K562 (cell line): ENCODE measurements around the gene NIPBL. TPM values are rescaled to one million over a fixed set of nuclear protein-coding genes. Genes with fewer than 3 reads are reported as not detected.
A peak's percentile ranks its signal among the peaks of the same experiment; 100 is the strongest.

Experiments used
- ARID2 ChIP-seq: fragments of 450-650 bp; IDR thresholded peaks from 2 replicates; pipeline ENCODE4 v1.6.1; 2017; ENCODE audit warnings: antibody characterized with exemption, mild to moderate bottlenecking
- CBX3 ChIP-seq, 2 experiments: IDR thresholded peaks; 1 replicate in 1 of 2; 2 replicates in 1 of 2; pipeline ENCODE4 v1.6.1; 2012; ENCODE audit warnings: inconsistent platforms in 2 of 2, low read length in 2 of 2, borderline replicate concordance in 1 of 2, control low read depth in 1 of 2
- CEBPB ChIP-seq: fragments of 450-650 bp; IDR thresholded peaks from 2 replicates; pipeline ENCODE4 v1.6.1; 2016; ENCODE audit warnings: missing genetic modification characterization, missing compliant biosample characterization
- CHD1 ChIP-seq: fragments of 200-600 bp; sonication (generic); IDR thresholded peaks from one replicate; pipeline ENCODE4 v1.6.1; 2012; ENCODE audit warnings: mild to moderate bottlenecking, moderate library complexity, low read length, inconsistent platforms
- ESRRB ChIP-seq: fragments of 250-450 bp; sonication (Bioruptor Pico); IDR thresholded peaks from 2 replicates; pipeline ENCODE4 v1.5.0; 2020; ENCODE audit warnings: mild to moderate bottlenecking, moderate library complexity, borderline replicate concordance
- FOXA1 ChIP-seq: fragments of 450-650 bp; IDR thresholded peaks from 2 replicates; pipeline ENCODE4 v1.6.1; 2016; ENCODE audit warnings: mild to moderate bottlenecking, borderline replicate concordance
- FOXK1 ChIP-seq: sonication (generic); formaldehyde crosslinking; IDR thresholded peaks from 2 replicates; pipeline ENCODE4 v1.8.0; 2022; ENCODE audit warnings: missing genetic modification reagents, mild to moderate bottlenecking, borderline replicate concordance
- HOXB6 ChIP-seq: fragments of 250-450 bp; sonication (Bioruptor Pico); IDR thresholded peaks from 2 replicates; pipeline ENCODE4 v1.5.1; 2022; ENCODE audit warnings: mild to moderate bottlenecking, borderline replicate concordance
- KAT2B ChIP-seq: IDR thresholded peaks from one replicate; pipeline ENCODE4 v1.6.1; 2012; ENCODE audit warnings: low read depth, mild to moderate bottlenecking, control low read depth, inconsistent platforms, low read length, moderate library complexity
- KDM5B ChIP-seq: fragments of 200-600 bp; sonication (generic); IDR thresholded peaks from 2 replicates; pipeline ENCODE4 v1.6.1; 2012; ENCODE audit warnings: low read depth, mild to moderate bottlenecking, moderate library complexity, low read length, control low read depth, inconsistent platforms; ENCODE audit not compliant: insufficient replicate concordance
- POLR3G ChIP-seq: IDR thresholded peaks from 2 replicates; pipeline ENCODE4 v1.6.1; 2011; ENCODE audit not compliant: insufficient read length, insufficient replicate concordance; ENCODE audit errors: extremely low read depth
- SMAD2 ChIP-seq: fragments of 150-350 bp; IDR thresholded peaks from 2 replicates; pipeline ENCODE4 v1.6.1; 2014; ENCODE audit warnings: low read depth, mild to moderate bottlenecking, low read length
- YBX1 ChIP-seq: fragments of 450-650 bp; IDR thresholded peaks from 2 replicates; pipeline ENCODE4 v1.7.1; 2016; ENCODE audit warnings: mild to moderate bottlenecking
- ZFP36 ChIP-seq: fragments of 150-350 bp; IDR thresholded peaks from 2 replicates; pipeline ENCODE4 v1.6.1; 2018; ENCODE audit warnings: low read length, low read depth; ENCODE audit not compliant: partially characterized antibody
- ZNF354B ChIP-seq: fragments of 250-450 bp; sonication (Bioruptor Pico); IDR thresholded peaks from 2 replicates; pipeline ENCODE4 v1.4.0; 2020
- ZNF445 ChIP-seq: fragments of 250-450 bp; sonication (Bioruptor Pico); IDR thresholded peaks from 2 replicates; pipeline ENCODE4 v1.4.0; 2020; ENCODE audit warnings: low read depth, mild to moderate bottlenecking, moderate library complexity
- polyA plus RNA-seq, 8 experiments: library from polyadenylated mRNA; depleted of rRNA in 4 of 8; stranded (reverse) in 5 of 8; unstranded in 3 of 8; fragments of >200 nt; fragmentation: Nextera tagmentation in 2 of 8; fragmentation: Illumina TruSeq in 1 of 8; extraction: Ambion mirVana in 2 of 8; extraction: Trizol in 1 of 8; gene quantifications; 2 replicates each; pipeline versions ENCODE4 v1.2.1 to v1.2.3, GENCODE V29; 2011 to 2014; ENCODE audit warnings: inconsistent platforms in 1 of 8, missing spikeins in 1 of 8
- total RNA-seq, 7 experiments: library from RNA; depleted of rRNA in 6 of 7; stranded (reverse); fragments of >200 nt in 6 of 7; fragmentation: Illumina TruSeq in 2 of 7; extraction: Trizol in 2 of 7; gene quantifications; 2 replicates each; pipeline versions ENCODE4 v1.2.1 to v1.2.3, GENCODE V29; 2011 to 2021; ENCODE audit warnings: low replicate concordance in 1 of 7
- TF ChIP-seq, protein P1 (sequence below): fragments of 450-650 bp; IDR thresholded peaks from 2 replicates; pipeline ENCODE4 v1.7.0; 2016; ENCODE audit warnings: borderline replicate concordance
- TF ChIP-seq, protein P2 (sequence below): IDR thresholded peaks from 2 replicates; pipeline ENCODE4 v1.6.1; 2016; ENCODE audit warnings: missing genetic modification characterization, missing compliant biosample characterization
- TF ChIP-seq, protein P3 (sequence below): sonication (generic); formaldehyde crosslinking; IDR thresholded peaks from 2 replicates; pipeline ENCODE4 v1.8.1; 2022; ENCODE audit warnings: missing genetic modification reagents
- TF ChIP-seq, protein P4 (sequence below), 2 experiments: fragments of 450-650 bp in 1 of 2; IDR thresholded peaks; 2 replicates each; pipeline ENCODE4 v1.6.1; 2011 to 2017; ENCODE audit warnings: low read depth in 2 of 2, antibody characterized with exemption in 1 of 2, borderline replicate concordance in 1 of 2, low read length in 1 of 2, mild to moderate bottlenecking in 1 of 2, mixed read lengths in 1 of 2; ENCODE audit not compliant: control insufficient read depth in 1 of 2

Gene NIPBL
- total and polyA plus RNA-seq, 9 of the 15 experiments (the other 6 are each of a cell fraction or from before 2014, with no cell fraction given): 12.9 to 56.7 (median 38.9) TPM

DNA sequence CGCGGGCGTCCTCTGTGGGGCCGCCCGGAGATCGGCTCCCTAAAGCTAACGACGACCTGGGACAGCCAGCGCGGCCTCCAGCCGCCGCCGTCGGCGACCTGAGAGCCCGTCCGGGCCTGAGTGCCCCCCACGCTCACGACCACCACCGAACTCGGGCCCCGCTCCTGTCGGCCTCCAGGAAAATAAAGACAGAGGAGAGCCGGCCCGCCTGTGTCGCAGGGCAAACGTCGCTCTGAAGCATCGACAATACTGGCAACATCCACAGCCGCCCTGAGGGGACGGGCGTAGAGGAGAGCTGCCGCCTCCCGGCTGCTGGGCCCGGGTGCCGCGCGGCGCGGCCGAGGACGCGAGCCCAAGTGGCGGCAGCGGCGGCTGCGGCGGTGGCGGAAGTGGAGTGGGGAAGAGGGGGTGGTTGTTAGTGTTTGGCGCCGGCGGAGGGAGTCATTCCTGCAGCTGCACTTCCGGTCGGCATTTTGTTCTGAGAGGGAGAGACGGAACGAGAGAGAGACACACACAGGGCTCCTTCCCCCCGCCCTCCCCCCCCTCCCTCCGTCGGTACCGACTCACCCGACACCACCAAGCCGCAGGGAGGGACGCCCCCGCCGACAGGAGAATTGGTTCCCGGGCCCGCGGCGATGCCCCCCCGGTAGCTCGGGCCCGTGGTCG lies at the start of gene NIPBL (continued):
- TF ChIP-seq, protein P1, sequence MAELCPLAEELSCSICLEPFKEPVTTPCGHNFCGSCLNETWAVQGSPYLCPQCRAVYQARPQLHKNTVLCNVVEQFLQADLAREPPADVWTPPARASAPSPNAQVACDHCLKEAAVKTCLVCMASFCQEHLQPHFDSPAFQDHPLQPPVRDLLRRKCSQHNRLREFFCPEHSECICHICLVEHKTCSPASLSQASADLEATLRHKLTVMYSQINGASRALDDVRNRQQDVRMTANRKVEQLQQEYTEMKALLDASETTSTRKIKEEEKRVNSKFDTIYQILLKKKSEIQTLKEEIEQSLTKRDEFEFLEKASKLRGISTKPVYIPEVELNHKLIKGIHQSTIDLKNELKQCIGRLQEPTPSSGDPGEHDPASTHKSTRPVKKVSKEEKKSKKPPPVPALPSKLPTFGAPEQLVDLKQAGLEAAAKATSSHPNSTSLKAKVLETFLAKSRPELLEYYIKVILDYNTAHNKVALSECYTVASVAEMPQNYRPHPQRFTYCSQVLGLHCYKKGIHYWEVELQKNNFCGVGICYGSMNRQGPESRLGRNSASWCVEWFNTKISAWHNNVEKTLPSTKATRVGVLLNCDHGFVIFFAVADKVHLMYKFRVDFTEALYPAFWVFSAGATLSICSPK: no peak
- TF ChIP-seq, protein P2, sequence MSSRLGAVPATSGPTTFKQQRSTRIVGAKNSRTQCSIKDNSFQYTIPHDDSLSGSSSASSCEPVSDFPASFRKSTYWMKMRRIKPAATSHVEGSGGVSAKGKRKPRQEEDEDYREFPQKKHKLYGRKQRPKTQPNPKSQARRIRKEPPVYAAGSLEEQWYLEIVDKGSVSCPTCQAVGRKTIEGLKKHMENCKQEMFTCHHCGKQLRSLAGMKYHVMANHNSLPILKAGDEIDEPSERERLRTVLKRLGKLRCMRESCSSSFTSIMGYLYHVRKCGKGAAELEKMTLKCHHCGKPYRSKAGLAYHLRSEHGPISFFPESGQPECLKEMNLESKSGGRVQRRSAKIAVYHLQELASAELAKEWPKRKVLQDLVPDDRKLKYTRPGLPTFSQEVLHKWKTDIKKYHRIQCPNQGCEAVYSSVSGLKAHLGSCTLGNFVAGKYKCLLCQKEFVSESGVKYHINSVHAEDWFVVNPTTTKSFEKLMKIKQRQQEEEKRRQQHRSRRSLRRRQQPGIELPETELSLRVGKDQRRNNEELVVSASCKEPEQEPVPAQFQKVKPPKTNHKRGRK (tag): no peak
- TF ChIP-seq ZNF354B (CRISPR knock-in tag): no peak
- TF ChIP-seq ARID2: no peak
- TF ChIP-seq CBX3 (IDR thresholded peaks at IDR 0.05; ENCODE audit: borderline replicate concordance in 1 of 2, low read length in 2 of 2): peak in 1 of 2 experiments; percentile 55; a peak in 2 of 3 replicates
- TF ChIP-seq, protein P3, sequence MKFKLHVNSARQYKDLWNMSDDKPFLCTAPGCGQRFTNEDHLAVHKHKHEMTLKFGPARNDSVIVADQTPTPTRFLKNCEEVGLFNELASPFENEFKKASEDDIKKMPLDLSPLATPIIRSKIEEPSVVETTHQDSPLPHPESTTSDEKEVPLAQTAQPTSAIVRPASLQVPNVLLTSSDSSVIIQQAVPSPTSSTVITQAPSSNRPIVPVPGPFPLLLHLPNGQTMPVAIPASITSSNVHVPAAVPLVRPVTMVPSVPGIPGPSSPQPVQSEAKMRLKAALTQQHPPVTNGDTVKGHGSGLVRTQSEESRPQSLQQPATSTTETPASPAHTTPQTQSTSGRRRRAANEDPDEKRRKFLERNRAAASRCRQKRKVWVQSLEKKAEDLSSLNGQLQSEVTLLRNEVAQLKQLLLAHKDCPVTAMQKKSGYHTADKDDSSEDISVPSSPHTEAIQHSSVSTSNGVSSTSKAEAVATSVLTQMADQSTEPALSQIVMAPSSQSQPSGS (CRISPR knock-in tag): no peak
- TF ChIP-seq YBX1: no peak
- TF ChIP-seq ZNF445: no peak
- peak; percentile 22 for TF ChIP-seq CHD1
- TF ChIP-seq, protein P4, sequence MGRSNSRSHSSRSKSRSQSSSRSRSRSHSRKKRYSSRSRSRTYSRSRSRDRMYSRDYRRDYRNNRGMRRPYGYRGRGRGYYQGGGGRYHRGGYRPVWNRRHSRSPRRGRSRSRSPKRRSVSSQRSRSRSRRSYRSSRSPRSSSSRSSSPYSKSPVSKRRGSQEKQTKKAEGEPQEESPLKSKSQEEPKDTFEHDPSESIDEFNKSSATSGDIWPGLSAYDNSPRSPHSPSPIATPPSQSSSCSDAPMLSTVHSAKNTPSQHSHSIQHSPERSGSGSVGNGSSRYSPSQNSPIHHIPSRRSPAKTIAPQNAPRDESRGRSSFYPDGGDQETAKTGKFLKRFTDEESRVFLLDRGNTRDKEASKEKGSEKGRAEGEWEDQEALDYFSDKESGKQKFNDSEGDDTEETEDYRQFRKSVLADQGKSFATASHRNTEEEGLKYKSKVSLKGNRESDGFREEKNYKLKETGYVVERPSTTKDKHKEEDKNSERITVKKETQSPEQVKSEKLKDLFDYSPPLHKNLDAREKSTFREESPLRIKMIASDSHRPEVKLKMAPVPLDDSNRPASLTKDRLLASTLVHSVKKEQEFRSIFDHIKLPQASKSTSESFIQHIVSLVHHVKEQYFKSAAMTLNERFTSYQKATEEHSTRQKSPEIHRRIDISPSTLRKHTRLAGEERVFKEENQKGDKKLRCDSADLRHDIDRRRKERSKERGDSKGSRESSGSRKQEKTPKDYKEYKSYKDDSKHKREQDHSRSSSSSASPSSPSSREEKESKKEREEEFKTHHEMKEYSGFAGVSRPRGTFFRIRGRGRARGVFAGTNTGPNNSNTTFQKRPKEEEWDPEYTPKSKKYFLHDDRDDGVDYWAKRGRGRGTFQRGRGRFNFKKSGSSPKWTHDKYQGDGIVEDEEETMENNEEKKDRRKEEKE (IDR thresholded peaks at IDR 0.05; ENCODE audit: borderline replicate concordance in 1 of 2, control insufficient read depth in 1 of 2, low read depth in 2 of 2, low read length in 1 of 2): peak in 1 of 2 experiments; percentile 82; a peak in 1 of 4 replicates
- TF ChIP-seq FOXA1: no peak
- TF ChIP-seq HOXB6 (CRISPR knock-in tag): no peak
- no peak for TF ChIP-seq ZFP36
- peak; percentile 99 for TF ChIP-seq KDM5B
- no peak for TF ChIP-seq ESRRB
- TF ChIP-seq SMAD2: no peak
- no peak for TF ChIP-seq POLR3G
- no peak for TF ChIP-seq KAT2B
- no peak for TF ChIP-seq CEBPB (tag)
- TF ChIP-seq FOXK1 (CRISPR knock-in tag): peak; percentile 85; the same call in 1 of the 2 replicates
